ENCODE data around the gene CCDC30.
A peak's percentile ranks its signal among the peaks of the same experiment; 100 is the strongest.
"Not testable (repeated sequence)": the region's sequence is repeated elsewhere in the genome, so short reads cannot be mapped to it uniquely, and the experiment has no call there.

The CCDC30 gene

DNA sequence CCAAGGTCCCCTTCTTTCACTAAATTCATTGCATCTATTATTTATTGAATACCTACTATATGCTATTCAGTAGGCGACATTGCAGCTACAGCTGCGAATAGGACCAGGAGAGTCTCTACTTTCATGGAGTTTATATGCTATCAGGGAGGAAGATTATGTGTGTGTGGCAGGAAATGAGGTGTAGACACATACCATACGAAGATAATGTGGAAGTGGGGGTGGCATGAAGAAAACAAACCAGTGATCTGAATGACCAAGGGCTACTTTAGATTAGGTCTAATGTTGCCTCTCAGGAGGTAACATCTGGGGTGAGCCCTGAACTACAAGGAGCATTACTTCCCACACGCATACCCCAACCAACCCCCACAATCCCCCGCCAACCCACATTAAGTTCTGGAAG lies 194.1 kb downstream of the CCDC30 start:
- DNase-seq (ENCODE audit: low read depth in 2 of 2): no peak

DNA sequence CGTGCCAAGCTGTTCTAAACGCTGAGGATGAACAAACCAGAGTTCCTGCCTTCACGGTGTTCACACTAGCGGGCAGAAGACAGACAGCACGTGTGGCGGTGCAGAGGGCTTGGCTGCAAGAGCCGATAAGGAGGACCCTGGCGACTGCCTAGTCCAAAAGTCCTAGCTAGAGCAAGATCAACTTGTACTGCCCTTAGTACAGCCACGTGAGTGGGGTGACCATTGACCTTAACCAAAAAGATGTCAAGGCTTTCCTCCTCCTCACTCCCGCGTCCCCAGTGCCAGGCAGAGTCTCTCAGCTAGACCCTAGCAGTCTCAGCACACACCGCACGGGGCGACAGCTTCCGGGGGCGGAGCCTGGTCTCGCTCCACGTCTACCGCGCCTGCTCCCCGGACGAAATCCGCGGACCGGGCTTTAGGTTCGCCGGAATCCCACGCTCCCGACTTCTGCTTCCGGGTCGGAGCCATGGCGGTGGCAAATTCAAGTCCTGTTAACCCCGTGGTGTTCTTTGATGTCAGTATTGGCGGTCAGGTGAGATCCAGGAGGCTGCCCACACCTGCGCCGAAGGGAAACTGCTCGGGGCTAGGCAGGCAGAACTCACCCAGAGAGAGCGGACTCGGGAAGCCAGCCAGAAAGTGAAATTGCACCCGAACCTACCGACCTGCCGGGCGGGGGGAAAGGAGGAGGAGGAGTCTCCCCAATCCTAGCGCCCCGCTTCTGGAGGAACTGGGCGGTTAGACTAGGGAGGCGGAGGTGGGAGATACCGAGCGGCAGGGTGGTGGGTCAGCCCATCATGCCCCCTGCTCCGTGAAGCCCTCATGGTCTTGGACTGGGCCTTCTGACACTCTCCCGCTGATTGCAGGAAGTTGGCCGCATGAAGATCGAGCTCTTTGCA lies 195.1 kb downstream of the CCDC30 start, which contains the start of gene PPIH:
PPIH (plus strand) TSS at position 443 of the 896 bp plus-strand sequence; CDS start at position 467, 24 bp downstream.
- DNase-seq (ENCODE audit: low read depth in 2 of 2): peak; percentile 87 to 89

DNA sequence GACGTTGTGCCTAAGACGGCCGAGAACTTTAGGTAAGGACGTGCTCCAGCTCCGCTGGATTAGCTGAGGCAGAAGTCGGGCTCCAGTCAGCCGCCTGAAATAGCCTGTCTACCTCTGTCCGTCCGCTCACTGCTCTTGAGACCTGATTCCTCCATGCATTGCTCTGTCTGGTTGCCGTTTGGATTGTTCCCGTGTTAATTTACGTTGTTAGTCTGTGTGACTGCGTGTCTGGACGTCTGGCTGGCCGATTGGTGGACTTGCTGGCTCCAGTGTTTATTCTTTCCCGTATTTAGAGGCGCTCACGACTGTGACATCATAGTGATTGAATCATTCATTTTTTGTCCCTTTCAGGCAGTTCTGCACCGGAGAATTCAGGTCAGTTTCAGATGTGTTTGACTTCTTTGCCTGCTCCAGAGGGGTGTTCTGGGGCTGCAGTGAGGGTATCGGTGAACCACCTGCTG lies 195.8 kb downstream of the CCDC30 start:
- no peak for DNase-seq (ENCODE audit: low read depth in 2 of 2)

DNA sequence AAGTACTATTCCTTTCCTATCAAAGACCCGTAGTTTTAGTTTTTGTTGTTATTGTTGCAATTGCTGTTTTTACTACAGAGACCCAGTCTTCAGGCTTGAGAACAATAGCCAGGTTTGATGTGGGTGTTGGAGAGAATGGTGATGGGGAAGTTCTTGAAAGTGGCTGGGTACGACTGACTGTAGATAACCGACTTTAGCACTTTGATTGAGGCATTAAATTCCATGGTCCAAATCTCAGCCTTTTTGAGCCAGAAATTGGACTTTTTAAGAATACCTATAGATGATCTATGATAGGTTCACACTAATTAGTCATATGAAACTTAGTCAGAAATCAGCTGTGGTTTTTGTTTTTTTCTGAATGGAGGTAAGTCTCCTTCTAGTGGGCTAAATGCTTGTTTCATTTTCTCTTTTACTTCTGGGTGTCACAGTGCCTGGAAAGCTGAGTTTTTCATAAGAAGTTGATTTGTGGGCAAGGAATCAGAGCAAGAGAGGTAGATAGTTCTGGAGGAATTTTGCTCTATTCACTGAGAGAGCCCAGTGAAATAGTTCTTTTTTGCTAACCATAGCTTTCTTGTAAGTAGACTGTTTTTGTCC lies 197.9 kb downstream of the CCDC30 start:
- DNase-seq (ENCODE audit: low read depth in 2 of 2): no peak

DNA sequence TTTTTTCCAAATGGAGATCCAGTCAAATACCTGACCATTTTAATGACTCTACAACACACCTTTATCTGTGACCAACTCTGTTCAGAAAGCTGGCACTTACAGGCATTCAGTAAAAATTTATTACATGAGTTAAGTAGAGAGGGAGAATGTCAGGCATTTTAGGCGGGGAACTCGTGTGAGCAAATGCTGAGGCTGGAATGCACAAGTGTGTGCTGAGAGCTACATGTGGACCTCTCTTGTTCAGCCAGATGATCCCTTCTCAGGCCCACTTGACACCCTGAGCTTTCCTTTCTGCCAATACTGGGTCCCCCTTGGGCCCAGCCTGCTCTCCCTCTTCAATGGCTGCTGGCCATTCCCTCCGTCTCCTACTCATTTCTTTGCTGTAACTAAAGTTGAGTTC lies 206.8 kb downstream of the CCDC30 start:
- DNase-seq (ENCODE audit: low read depth in 2 of 2): no peak

DNA sequence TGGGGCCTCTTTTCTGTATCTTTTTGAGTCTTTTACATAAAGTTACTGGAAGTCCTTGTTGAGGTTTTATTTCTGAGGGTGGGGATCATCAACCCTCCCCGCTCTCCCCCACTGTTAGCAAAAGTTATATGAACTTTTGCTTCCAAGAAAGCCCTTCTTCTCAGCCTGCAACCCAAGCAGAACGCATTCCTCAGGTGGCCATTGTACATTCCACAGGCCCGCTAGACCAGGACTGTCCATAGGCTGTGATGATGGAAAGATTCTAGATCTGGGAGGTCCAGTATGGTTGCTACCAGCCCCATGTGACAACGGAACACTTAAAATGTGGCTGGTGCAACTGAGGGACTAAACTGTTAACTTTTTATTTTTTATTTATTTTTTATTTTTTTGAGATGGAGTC lies 207.3 kb downstream of the CCDC30 start:
- no peak for DNase-seq (ENCODE audit: low read depth in 2 of 2)

DNA sequence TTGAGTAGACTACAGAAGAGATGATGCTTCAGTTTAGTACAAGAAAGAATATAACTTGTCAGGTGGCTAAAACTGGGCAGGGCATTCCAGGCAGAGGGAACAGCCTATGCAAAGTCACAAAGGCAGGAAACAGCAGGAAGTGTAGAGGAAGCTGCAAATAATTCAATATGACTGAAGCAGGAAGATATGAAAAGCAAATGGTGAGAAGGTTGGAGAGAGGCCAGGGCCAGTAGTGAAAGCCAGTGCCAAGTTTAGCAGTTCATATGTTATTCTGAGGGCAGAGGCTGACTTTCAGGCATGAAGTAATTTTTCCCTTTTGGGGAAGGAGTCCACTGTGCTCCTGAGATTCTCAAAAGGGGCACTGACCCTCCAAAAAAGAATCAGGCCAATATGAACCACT lies 211.1 kb downstream of the CCDC30 start:
- DNase-seq (ENCODE audit: low read depth in 2 of 2): no peak

DNA sequence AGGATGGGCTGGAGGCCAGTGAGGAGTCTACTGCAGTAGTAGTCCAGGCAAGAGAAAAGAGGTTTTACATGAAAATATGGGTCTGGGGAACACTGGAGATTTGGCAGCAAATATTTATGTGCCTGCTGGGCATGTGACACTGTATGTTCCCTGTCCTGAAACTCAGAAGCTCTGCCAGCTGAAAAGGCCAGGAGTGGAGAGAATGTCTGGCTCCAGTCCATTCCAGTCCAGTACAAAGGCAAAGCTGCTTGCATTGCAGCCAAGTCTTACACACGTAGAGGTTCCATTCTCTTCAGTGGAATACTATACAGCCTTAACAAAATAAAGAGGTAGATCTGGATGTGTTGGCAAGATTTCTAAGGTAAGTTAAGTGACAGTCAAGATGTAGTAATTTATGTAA lies 211.6 kb downstream of the CCDC30 start:
- no peak for DNase-seq (ENCODE audit: low read depth in 2 of 2)

DNA sequence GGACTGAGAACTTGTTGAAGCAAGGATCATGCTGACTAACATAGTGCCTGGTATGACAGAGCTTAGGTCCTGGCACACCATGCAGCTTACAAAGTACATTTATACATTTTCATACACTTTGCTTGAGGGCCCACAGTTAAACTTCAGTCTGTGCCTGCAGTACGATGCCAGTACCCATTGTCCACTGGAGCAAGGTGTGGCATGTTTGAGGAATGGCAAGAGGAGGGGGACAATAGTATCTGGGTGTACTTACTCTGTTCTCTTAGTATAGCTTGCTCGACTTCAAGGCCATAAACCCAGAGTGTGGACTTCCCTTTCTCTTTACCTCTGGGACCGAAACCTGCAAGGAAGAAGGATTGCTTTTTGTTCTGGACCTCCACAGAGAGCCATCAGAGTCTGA lies 212.4 kb downstream of the CCDC30 start:
- no peak for DNase-seq (ENCODE audit: low read depth in 2 of 2)

DNA sequence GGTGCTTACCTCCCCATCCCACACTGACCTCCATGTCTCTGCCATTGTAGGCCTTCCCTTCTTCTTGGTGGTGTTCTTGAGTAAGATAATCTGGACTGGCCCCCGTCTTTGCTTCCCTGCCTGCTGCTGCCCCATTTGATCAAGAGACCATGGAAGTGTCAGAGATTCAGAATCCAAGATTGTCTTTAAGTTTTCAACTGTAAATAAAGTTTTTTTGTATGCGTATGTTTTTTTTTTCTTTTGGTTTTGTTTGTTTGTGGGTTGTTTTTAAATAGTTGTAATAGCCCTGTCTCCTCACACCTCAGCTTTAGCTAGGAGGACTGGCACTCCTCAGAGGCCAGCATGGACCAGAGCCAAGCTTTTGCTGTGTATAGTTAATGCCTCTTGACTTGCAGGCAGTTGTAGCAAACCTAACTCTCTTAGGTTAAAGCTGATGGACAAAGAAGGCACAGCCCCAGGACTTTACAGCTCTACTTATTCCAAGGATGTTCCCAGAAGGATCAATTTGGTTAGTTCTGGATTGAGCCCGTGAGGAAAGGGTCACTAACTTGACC lies 213.5 kb downstream of the CCDC30 start:
- DNase-seq (ENCODE audit: low read depth in 2 of 2): no peak

DNA sequence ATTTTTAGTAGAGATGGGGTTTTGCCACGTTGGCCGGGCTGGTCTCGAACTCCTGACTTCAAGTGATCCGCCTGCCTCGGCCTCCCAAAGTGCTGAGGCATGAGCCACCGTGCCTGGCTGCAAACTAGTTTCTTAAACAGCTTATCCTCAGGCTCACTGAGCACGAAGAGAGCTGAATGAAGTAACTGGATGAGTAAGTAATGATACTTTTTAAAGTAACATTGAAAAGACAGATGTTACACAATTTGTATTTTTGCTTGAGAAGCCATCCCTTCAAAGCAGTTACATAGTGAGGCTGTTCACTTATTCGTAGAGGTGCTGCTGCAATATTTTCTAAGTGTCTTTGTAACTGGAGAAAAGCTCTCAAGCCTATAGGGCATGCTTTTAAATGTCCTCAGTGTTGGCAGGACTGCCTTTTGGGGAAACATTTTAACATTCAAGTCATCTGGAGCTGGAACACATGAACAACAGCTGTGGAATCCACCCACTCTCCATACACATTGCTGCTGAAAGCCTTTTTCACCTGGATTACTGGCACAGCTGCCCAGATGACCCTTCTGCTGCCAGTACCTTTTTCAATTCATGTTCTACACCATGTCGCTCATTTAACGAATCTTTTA lies 216.4 kb downstream of the CCDC30 start:
- DNase-seq (ENCODE audit: low read depth in 2 of 2): no peak

DNA sequence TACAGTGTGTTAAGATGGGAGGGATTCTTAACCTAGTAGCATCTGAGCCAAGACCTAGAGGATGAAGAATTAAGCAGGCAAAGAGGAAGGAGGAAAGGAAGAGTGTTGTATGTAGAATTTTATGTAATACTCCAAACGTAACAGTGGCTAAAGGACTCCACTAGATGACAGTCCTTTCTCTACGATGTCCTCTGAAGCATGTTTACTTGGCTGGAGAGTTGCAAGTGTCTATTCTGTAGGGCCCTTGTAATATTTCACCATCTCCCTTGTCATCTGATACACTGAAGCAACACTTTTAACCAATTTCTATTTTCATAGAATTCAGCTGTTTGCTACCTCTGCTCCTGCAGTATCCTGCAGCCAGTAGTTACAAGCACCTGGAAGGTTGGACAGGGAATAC lies 217.0 kb downstream of the CCDC30 start:
- no peak for DNase-seq (ENCODE audit: low read depth in 2 of 2)

DNA sequence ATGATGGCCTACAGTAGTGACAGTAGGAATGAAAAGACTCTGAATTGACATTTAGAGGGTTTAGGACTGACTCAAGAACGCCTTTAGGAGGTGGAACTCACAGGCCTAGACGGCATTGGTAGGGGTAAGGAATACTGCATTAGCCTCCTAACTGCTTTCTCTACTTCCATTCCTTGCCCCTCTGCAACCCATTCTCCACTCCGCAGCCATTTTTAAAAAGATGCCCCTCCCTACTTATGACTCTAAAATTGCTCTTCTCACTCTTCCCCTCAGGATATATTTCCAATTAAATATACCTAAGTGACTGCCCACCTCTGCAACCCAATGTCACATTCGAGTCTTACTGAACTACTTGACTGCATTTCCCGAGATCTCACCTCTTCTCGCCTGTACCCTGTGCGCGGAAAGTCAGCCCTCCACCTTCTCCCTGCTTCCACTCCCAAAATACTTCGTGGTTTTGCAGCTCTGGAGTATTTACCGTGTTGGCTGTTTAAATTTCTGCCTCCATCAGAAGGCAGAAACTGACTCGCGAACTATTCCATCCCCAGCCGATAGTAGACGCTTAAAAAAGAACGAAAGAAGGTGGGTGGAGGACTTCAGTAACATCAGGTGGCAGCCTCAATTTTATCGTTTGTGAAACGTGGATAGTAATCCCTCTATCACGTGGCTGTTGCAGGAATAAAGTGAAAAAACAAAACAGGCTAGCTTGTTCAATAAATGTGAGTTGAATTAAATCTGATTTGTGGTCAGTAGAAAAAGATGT lies 218.0 kb downstream of the CCDC30 start:
- DNase-seq (ENCODE audit: low read depth in 2 of 2): no peak

DNA sequence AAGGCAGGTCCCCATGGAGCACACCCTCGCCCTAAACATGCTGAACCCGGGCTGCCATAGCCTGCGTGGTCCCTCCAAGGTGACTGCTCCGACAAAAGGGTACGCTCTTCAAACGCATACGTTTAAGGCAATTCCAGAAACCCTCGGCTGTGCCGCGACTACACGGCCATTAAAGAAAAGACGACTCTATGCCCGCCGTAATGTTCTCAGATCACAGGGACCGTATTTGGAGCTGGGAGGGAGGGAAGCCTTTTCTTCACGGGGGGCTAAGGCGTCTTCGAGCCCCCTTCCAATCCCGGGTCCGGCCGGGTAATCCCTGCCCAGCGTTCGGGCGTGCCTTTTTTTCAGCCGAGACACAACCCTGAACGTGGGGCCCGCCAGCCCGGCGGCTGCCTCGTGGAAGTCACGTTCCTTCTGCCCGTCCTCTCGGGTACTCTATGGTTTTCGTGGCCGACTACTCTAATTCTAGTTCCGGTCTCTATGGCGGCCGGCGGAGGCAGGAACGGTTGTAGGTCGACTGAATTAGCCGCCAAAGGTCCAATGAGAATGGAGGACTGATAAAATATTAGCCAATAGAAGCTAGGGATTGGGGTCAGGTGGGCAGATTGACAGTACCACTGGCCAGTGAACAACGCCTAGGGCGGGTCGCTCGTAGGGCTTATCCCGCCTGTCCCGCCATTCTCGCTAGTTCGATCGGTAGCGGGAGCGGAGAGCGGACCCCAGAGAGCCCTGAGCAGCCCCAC lies 218.8 kb downstream of the CCDC30 start, which contains the start of gene YBX1:
YBX1 (plus strand) TSS at position 678 of the 743 bp plus-strand sequence. CDS start 148 bp downstream, outside the sequence.
- peak; percentile 87 to 90 for DNase-seq (ENCODE audit: low read depth in 2 of 2)

DNA sequence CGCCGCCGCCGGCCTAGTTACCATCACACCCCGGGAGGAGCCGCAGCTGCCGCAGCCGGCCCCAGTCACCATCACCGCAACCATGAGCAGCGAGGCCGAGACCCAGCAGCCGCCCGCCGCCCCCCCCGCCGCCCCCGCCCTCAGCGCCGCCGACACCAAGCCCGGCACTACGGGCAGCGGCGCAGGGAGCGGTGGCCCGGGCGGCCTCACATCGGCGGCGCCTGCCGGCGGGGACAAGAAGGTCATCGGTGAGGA lies 219.3 kb downstream of the CCDC30 start:
- DNase-seq (ENCODE audit: low read depth in 2 of 2): not testable (repeated sequence)

DNA sequence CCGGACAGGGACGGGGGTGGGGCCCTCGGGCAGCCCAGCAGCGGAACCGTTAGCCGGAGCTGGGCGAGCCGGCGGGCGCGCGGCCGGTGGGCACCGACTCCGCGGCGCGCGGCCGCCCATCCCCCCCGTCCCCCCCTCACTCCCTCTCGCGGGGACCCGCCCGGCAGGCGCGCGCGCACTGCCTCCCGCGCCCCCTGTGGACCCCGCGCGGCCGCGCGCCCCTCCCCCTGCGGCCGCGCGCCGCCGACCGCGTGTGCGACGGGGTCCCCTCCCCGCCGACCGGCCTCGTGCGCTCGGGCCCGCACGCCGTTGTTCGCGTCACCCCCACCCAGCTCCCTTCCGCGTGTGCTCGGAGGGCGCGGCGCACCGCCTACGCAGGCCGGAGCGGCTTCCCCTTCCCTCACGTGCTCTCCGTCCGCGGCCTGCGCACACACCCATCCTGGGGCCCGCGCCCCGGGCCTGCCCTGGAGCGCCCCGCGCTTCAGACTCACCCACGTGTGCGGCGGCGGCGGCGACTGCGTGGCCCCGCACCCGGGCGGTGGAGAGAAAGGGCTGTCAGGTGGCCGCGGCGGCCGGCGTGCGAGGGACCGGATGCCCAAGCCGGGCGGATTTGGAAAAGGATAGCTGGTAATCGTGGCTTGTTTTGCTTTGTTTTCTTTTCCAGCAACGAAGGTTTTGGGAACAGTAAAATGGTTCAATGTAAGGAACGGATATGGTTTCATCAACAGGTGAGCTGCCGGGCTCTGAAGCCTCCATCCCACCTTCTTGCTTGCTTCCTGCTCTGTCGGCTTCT lies 219.8 kb downstream of the CCDC30 start:
- DNase-seq (ENCODE audit: low read depth in 2 of 2): peak in 1 of 2 donors; percentile 32

DNA sequence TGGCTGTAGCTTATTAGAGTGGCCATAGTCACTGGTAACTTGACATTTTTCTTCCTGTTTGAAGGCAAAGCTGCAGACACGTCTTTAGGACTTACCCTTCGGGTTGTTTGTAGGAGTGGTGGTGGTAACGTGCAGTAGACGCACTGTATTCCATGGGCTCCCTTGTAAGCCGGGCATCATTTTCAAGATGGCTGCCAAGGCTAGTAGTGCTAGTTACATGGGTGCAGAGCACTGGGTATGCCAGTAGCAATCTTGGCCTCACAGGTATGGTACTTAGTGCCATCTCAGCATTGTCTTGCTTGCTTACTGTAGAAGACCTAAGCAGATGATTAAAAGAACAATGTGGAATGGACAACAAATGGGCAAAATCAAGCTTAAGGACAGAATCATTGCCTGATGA lies 221.1 kb downstream of the CCDC30 start:
- no peak for DNase-seq (ENCODE audit: low read depth in 2 of 2)

DNA sequence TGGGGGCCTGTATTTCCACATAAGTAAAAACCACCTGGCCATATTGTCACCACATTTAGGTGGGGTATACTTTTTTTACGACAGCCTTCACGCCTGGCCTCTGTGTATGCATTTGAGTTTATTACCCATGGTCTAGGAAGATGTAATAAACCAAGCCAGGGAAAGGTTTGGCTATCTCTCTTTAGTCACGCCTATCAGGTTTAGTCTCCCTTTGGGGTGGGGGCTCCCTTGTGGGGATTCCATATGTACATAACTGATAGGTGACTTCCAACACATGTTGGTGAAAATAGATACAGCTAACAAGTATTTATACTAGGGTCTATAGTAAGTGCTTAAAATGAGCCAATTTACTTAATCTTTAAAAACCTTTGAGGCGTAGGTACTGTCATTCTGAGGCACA lies 223.3 kb downstream of the CCDC30 start:
- DNase-seq (ENCODE audit: low read depth in 2 of 2): no peak

DNA sequence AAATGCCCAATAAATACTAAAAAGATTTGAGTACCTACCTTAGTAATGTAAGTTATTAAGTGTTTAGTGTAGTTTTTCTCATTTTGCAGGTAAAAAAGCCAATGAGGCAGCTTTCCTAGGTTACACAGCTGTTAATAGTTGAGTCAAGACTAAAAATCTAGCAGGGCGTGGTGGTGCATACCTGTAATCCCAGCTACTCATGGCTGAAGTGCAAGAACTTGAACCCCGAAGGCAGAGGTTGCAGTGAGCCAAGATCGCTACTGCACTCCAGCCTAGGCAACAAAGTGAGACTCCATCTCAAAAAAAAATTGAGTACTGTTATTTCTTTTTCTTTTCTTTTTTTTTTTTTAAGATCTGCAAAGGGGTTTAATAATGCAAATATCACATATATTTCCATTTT lies 226.8 kb downstream of the CCDC30 start:
- DNase-seq (ENCODE audit: low read depth in 2 of 2): no peak

DNA sequence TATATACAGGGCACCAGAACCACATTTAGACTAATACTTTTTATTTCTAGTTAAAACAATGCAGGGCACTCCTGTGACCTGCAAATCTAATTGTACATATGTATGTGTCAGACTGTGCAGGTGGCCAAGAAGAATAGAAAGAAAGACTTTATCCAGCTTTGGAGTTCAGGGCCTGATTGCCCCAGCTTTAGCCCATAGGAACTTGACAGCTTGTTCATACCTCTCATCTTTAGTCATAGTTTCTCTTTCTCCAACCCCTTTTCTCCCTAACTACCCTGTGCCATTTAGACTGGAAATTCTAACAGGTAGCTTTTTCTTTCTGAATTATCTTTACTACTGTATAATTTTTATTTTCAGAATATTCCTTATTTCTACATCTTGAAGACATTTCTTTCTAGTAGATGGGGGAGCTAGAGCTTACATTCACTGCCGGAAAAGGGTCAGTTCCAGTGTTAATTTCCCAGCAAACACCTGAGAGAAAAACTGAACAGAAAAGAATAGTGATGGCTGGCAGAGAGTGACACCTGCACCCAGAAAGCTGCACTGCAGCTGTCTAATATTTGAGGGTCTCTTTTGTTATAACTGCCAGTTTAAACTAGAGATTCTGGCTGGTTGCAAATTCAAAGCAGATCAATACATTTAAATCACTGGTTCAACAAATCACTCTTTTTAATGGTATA lies 227.5 kb downstream of the CCDC30 start:
- no peak for DNase-seq (ENCODE audit: low read depth in 2 of 2)

All from stimulated activated CD8-positive, alpha-beta memory T cell treated with anti-CD3 and anti-CD28 coated beads, Interleukin-7, amount 100 ng/mL, for 1 hour (primary cell).